H4 (cell line): ENCODE results near the gene OGFRL1. TPM values are rescaled to one million over a fixed set of nuclear protein-coding genes. Genes with fewer than 3 reads are reported as not detected.

Experiments
- DNase-seq: peaks from one replicate; pipeline ENCODE4 v3.0.0-alpha.2; 2015; ENCODE audit warnings: low spot score
- total RNA-seq: library from RNA; depleted of rRNA; stranded (reverse); fragments of >200 nt; shearing (Covaris generic); gene quantifications from 2 replicates; pipeline ENCODE4 v1.2.3, GENCODE V29; 2014

OGFRL1 gene
- total RNA-seq, 1 experiment from 2014 or later: 5.1 TPM

GRCh38 chr6:71287038-71287437 lies 1.6 kb upstream of the OGFRL1 start:
- DNase-seq: no peak

DNA sequence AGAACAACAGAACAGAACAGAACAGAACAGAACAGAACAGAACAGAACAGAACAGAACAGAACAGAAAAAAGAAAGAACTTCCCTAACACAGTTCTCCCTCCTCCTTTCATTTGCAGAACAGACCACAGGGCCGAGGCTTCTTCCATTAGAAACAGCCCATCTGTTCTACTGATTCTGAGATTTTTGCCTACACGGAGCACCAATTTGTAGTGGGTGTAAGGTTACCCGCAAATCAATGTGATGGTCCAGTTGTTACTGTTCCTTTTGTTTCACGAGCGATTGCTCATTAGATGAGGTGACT lies 734 bp upstream of the OGFRL1 start:
- DNase-seq: no peak

GRCh38 chr6:71289039-71289801 lies 609 bp downstream of the OGFRL1 start:
- no peak for DNase-seq

DNA sequence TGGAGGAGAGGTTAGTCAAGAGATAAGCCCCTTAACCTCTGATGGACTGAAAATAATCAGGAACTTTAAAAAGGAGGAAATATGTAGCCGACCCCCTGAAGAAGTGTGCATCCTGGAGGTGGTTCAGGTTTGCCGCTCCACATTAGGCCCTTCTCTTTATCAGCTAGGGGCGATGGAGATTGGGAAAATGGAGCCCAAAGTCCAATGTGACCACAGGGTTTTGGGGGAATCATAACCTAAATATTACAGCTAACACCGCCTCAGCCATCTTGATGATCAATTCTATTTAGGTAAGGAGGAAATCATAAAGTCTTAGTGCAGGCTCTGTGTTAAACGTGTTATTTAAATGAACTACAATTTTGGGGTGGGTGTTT lies 1.2 kb downstream of the OGFRL1 start:
- DNase-seq: no peak

- DNase-seq: no peak
These were observed 2.0 kb downstream of the OGFRL1 start for GRCh38 chr6:71290611-71291010.

- no peak for DNase-seq
These were observed 3.4 kb downstream of the OGFRL1 start for GRCh38 chr6:71292001-71292400.

DNA sequence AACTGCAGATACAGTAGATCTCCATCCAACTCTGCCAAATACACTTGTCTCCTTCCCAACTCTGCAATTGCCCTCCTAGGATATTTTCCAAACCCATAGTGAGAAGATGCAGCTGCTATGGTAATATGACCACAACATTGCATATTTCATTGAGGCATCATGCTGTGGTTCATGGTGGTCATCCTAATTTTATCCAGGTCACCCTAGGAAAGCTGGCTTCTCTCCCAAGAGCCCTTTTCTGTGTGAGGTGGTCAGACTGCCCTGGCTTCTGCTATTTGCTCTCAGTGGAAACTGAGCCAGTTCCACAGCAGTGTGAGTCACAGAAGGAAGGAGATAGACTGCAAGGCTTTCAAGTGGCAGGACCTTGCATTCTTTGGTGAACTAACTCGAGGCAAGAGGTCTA lies 5.5 kb downstream of the OGFRL1 start:
- DNase-seq: no peak

DNA sequence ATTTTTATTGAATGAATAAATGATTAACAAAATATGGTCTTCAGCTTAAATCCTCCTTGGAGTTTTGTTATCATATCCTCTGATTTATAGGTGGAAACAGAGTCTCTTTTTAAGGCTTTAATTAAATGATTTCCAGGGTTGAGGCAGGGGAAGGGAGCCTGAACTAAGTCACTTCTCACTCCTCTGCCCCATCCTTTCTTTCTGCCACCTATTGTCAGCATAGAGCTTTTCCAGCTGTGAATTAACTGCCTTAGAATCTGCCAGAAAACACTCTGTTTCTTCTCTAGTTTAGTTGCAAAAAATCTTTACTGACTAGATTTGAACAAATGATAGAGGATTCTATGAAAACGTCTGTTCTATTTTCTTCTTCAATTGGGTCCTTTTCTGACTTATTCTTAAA lies 9.8 kb downstream of the OGFRL1 start:
- DNase-seq: no peak

- no peak for DNase-seq
These were observed 11.2 kb downstream of the OGFRL1 start for GRCh38 chr6:71299541-71300470.

DNA sequence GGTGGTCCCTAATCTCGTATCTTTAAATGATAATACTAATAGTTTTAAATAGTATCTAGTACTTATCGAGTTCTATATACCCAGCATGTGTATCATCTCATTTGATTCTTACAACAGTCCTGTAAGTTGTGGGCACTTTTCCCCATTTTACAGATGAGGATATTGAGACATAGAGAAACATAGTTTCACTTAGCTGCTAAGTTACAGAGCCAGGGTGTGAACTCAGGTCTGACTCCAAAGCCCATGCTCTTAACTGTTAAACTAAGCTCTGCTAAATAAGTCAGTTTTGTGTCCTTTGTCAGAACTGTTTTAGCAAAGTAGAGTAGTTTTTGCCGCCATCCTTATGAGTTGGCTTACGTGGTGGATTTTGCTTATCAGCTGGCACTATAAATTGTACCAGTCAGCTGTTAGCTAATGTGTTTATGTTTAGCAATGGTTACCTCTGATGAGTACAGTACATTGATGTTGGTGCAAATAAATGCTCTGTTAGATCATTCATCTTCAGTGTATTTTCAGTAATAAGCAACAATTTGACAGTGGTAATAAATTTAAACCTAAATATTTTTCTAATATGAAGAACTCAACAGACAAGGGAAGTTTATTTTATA lies 12.1 kb downstream of the OGFRL1 start:
- DNase-seq: no peak

DNA sequence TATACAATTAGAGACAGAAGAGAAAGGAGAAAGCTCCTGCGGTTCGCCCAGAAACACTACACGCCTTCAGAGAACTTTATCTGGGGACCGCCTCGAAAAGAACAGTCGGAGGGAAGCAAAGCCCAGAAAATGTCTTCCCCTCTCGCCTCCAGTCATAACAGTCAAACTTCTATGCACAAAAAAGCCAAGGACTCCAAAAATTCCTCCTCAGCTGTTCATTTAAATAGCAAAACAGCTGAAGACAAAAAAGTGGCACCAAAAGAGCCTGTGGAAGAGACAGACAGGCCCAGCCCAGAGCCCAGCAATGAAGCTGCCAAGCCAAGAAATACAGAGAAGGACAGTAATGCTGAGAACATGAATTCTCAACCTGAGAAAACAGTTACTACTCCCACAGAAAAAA lies 12.9 kb downstream of the OGFRL1 start:
- no peak for DNase-seq

DNA sequence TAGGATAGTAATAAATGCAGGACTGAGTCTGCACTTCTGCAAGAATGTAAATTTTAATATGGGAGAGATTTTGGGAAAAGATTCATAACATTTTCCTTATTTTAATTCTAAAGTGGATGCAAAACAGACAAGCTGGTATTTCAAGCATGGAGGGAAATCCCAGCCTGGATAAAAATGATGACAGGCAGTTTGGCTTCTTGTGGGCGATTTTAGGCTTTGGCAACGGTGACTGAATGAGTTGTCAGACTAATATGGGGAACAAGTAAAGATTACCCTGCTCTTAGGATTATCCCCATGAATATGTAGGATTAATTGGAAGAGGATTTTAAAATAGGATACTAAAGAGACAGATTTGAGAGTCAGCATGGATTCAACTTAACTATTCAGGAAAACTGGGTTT lies 21.0 kb downstream of the OGFRL1 start:
- DNase-seq: no peak

- DNase-seq: no peak
These were observed 21.6 kb downstream of the OGFRL1 start for GRCh38 chr6:71310261-71310660.

DNA sequence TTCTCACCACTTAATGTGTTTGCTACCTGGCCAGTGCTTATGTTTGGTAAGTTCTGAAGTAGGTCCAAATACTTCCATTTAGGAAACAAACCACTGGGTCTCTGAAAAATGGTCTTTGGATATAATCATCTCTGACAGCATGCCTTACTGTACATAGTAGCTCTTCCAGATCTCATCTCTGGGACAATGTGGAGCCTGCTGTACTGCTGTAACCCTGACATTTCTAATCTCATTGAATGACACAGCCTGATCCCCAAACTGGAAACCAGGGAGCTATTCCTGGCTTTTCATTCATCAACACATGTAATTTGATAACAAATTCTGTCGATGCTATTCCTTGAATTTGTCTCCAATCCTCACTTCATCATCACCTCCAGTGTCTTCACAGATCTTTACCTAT lies 23.5 kb downstream of the OGFRL1 start:
- no peak for DNase-seq

- DNase-seq: no peak
These were observed 28.8 kb downstream of the OGFRL1 start for GRCh38 chr6:71317441-71317840.

DNA sequence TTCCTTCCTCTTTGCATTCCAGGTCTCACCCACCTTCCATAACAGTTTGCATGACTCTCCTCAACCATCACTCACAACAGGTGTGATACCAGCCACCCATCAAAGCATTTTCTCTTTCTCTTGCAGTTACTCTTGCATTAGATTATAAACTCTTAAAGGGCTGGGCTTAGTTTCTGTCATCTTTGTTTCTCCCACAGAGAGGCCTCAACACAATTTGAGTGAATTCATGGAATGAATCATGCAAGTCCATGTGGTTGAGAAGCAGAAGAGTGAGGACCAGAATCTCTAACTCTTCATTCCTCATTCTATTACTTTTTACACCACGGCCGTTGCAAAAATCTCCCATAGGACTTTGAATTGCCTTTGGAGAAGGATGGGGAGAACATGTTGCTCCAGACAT lies 31.4 kb downstream of the OGFRL1 start:
- no peak for DNase-seq

DNA sequence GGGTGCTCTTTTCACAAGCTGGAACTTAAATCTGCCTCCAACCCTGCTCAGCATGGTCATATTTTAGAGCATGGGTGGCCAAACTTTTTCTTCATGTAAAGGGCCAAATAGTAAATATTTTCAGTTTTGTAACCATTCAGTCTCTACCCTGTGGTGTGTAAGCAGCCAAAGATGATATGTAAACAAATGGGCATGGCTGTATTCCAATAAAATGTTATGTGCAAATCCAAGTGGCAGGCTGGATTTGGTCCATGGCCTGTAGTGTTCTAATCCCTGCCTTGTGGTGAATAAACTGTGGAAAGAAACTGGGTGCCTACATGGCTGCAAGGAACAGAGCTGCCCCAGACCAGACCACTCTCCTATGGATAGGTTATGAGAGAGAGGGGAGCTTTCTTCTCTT lies 32.7 kb downstream of the OGFRL1 start:
- DNase-seq: peak; percentile 34

- DNase-seq: no peak
These were observed 35.7 kb downstream of the OGFRL1 start for GRCh38 chr6:71324194-71324785.

DNA sequence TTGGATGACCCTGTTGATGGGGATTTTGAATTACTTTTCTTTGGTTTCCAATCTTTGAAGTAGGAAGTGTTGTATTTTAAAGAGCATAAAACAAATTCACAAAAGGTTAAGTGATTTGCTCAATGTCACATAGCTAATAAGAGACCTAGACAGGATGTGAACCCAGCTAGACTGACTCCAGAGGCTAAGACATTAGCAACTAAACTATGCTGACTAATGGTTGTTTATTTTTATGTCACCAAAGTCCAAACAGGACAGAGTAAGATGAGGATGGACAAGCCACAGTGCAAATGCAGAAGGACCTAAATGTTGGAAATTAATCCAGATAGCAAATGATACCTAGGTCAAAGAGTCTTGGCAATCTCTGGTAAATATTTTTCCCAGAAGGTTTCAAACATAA lies 38.0 kb downstream of the OGFRL1 start:
- no peak for DNase-seq

- DNase-seq: no peak
These were observed 41.9 kb downstream of the OGFRL1 start for GRCh38 chr6:71330501-71330900.

DNA sequence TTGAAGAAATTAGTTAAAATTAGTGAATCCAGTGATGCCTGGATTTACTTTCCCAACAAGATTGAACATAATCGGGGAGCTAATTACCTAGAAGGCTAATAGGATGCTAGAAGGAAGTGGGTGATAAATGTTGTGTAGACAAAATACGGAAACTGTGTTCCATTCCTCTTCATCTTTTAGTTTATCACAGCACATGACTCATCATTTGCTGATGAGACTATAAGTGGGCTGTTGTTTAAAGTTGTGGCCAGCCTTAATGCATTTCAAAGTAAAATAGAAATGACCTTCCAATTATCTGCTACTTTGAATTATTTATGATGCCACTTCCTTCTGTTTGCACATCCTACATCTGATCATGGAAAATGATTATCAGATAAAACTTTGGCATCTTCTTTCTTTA lies 43.4 kb downstream of the OGFRL1 start:
- no peak for DNase-seq

DNA sequence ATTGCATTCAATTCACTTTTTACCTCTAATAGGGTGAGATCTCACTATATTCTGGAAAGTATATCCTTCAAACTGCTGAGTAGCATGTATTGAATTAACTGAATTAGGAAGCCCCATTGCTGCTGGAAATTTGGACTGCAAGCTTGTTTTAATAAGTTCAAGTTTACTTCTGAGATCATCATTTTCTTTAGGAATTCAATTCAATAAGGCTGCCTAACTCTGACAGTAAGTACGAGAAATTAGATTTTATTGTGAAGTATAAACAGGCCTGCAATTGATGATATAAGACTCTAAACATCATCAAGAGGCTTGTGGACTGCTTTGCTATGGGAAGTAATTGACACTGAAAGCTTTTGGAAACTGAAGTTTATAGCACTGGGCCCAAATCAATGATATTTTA lies 44.4 kb downstream of the OGFRL1 start:
- DNase-seq: no peak

DNA sequence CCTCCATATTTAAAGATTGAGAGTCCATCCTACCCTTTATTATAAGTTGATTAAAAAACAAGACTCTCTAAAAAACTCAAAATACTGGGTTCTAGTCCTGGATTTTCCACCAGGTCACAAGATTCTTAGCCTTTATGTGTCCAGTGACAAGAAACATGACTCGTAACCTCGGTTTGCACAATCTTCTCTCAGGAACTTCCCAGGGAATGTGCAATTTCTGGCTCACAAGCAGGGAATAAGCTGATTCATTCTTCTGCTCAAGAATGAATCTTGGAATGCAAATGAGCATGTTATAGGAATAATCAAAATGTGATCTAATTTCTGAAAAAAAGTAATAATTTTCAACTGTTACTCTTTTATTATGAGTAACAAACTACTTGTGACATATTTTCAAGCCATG lies 45.1 kb downstream of the OGFRL1 start:
- peak; percentile 59 for DNase-seq
